PFSK-1 (cell line): ENCODE data around the gene CRYBA4.

Experiments used
- FOXP2 ChIP-seq: optimal IDR thresholded peaks from 2 replicates; pipeline ENCODE3; 2011; ENCODE audit warnings: borderline replicate concordance, control low read depth, inconsistent platforms; ENCODE audit not compliant: insufficient read depth; ENCODE audit errors: extremely low read length, extremely low read depth
- POLR2AphosphoS5 ChIP-seq: IDR thresholded peaks from 2 replicates; pipeline ENCODE4 v1.6.1; 2012; ENCODE audit warnings: low read depth, mild to moderate bottlenecking, control low read depth, low read length, moderate library complexity
- SIN3A ChIP-seq: IDR thresholded peaks from 2 replicates; pipeline ENCODE4 v1.6.1; 2012; ENCODE audit warnings: mild to moderate bottlenecking, low read length, moderate library complexity, borderline replicate concordance; ENCODE audit not compliant: insufficient read depth
- TAF1 ChIP-seq: IDR thresholded peaks from 2 replicates; pipeline ENCODE4 v1.6.1; 2012; ENCODE audit warnings: low read length, control low read depth, borderline replicate concordance; ENCODE audit not compliant: insufficient read depth
- TF ChIP-seq, protein P1 (sequence below), 2 experiments: IDR thresholded peaks; 2 replicates each; pipeline versions ENCODE4 v1.6.1 to v1.8.0; 2011 to 2012; ENCODE audit warnings: low read depth in 2 of 2, low read length in 2 of 2, control low read depth in 1 of 2, inconsistent platforms in 1 of 2, mild to moderate bottlenecking in 1 of 2, moderate library complexity in 1 of 2; ENCODE audit not compliant: insufficient read depth in 1 of 2

Gene CRYBA4

GRCh38 chr22:26663374-26663923 lies 41.7 kb downstream of the CRYBA4 start:
- TF ChIP-seq FOXP2 (no peak), TAF1 (no peak), POLR2AphosphoS5 (no peak), SIN3A (no peak)
- TF ChIP-seq, protein P1, sequence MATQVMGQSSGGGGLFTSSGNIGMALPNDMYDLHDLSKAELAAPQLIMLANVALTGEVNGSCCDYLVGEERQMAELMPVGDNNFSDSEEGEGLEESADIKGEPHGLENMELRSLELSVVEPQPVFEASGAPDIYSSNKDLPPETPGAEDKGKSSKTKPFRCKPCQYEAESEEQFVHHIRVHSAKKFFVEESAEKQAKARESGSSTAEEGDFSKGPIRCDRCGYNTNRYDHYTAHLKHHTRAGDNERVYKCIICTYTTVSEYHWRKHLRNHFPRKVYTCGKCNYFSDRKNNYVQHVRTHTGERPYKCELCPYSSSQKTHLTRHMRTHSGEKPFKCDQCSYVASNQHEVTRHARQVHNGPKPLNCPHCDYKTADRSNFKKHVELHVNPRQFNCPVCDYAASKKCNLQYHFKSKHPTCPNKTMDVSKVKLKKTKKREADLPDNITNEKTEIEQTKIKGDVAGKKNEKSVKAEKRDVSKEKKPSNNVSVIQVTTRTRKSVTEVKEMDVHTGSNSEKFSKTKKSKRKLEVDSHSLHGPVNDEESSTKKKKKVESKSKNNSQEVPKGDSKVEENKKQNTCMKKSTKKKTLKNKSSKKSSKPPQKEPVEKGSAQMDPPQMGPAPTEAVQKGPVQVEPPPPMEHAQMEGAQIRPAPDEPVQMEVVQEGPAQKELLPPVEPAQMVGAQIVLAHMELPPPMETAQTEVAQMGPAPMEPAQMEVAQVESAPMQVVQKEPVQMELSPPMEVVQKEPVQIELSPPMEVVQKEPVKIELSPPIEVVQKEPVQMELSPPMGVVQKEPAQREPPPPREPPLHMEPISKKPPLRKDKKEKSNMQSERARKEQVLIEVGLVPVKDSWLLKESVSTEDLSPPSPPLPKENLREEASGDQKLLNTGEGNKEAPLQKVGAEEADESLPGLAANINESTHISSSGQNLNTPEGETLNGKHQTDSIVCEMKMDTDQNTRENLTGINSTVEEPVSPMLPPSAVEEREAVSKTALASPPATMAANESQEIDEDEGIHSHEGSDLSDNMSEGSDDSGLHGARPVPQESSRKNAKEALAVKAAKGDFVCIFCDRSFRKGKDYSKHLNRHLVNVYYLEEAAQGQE (IDR thresholded peaks at IDR 0.05; ENCODE audit: insufficient read depth in 1 of 2, low read depth in 2 of 2, low read length in 2 of 2): no peak

GRCh38 chr22:26665813-26666231 lies 44.1 kb downstream of the CRYBA4 start:
- TF ChIP-seq POLR2AphosphoS5 (no peak), TAF1 (no peak), SIN3A (no peak), FOXP2 (no peak)
- TF ChIP-seq, protein P1 (IDR thresholded peaks at IDR 0.05; ENCODE audit: insufficient read depth in 1 of 2, low read depth in 2 of 2, low read length in 2 of 2): no peak

DNA sequence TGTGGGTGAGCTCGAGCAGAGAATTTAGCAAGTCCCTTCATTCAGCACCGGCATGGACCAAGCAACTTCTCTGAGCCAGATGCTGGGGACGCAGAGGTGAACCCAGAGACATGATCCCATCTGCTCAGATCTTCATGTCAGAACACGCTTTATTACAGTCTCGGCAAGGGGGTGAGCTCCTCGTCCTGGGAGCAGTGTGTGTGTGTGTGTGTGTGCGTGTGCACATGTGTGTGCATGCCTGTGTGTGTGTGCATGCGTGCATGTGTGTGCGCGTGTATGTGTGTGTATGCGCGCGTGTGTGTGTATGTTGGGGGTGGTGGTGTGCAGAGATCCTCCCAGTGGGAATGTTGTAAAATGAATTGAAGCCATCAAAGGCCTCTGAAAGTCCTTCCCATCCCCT lies 45.4 kb downstream of the CRYBA4 start:
- TF ChIP-seq TAF1 (no peak), SIN3A (no peak), FOXP2 (no peak), POLR2AphosphoS5 (no peak)
- TF ChIP-seq, protein P1 (IDR thresholded peaks at IDR 0.05; ENCODE audit: insufficient read depth in 1 of 2, low read depth in 2 of 2, low read length in 2 of 2): no peak

DNA sequence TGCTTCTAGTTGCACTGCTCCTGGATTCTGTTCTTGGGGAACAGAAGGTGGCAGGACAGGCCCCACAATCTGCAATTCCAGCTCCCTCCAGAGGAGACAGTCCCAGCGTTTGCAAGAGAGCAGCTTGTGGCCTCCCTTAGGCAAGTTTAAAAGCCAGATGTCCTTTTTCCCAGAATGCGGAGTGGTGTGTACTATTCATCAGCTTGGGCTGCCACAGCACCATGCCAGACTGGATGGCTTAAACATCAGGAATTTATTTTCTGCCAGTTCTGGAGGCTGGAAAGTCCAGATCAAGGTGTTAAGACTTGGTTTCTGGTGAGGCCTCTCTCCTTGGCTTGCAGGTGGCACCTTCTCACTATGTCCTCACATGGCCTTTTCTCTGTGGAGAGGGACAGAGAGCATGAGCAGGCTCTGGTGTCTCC lies 47.3 kb downstream of the CRYBA4 start:
- TF ChIP-seq POLR2AphosphoS5: no peak
- TF ChIP-seq TAF1: no peak
- TF ChIP-seq, protein P1 (IDR thresholded peaks at IDR 0.05; ENCODE audit: insufficient read depth in 1 of 2, low read depth in 2 of 2, low read length in 2 of 2): no peak
- no peak for TF ChIP-seq SIN3A
- TF ChIP-seq FOXP2: no peak
